Thyroid gland (tissue), 4 donors: ENCODE measurements around the gene KANK3.

Experiments used
- CTCF ChIP-seq, 6 experiments: fragments of 200-600 bp in 3 of 6; fragments of 450-650 bp in 3 of 6; sonication (generic) in 3 of 6; IDR thresholded peaks; one replicate each; pipeline ENCODE4 v1.5.1; 2016 to 2019; ENCODE audit warnings: antibody characterized with exemption in 6 of 6, mild to moderate bottlenecking in 2 of 6, inconsistent platforms in 1 of 6, moderate library complexity in 1 of 6
- POLR2A ChIP-seq, 2 donors: fragments of 450-650 bp; IDR thresholded peaks; one replicate each; pipeline ENCODE4 v1.6.1; 2017; ENCODE audit warnings: antibody characterized with exemption in 2 of 2, mild to moderate bottlenecking in 2 of 2, moderate library complexity in 1 of 2

- TF ChIP-seq CTCF (IDR thresholded peaks at IDR 0.05) (no peak), POLR2A (IDR thresholded peaks at IDR 0.05) (no peak)
Observed at GRCh38 chr19:8302734-8303133, 40.3 kb downstream of the KANK3 start.
